Keratinocyte (primary cell): ENCODE data around the gene GRSF1.

Source experiments
- CTCF ChIP-seq, 3 experiments: IDR thresholded peaks in 1 of 3; conservative IDR thresholded peaks in 1 of 3; optimal IDR thresholded peaks in 1 of 3; 2 replicates in 2 of 3; 3 replicates in 1 of 3; pipeline versions ENCODE3 to v1.5.1; 2011; ENCODE audit warnings: low read length in 3 of 3, mild to moderate bottlenecking in 3 of 3, moderate library complexity in 2 of 3, control low read depth in 1 of 3, inconsistent platforms in 1 of 3; ENCODE audit not compliant: insufficient read depth in 2 of 3; ENCODE audit errors: extremely low read depth in 1 of 3
- EZH2 ChIP-seq: IDR thresholded peaks from one replicate; pipeline ENCODE4 v1.6.1; 2012; ENCODE audit warnings: inconsistent platforms, mild to moderate bottlenecking, low read length, moderate library complexity

- TF ChIP-seq CTCF (optimal IDR thresholded peaks at IDR 0.05 in 1 of 3, IDR thresholded peaks at IDR 0.05 in 1 of 3, conservative IDR thresholded peaks at IDR 0.05 in 1 of 3; ENCODE audit: extremely low read depth in 1 of 3, insufficient read depth in 2 of 3, low read length in 3 of 3) (peak in 1 of 3 experiments; percentile 35), EZH2 (no peak)
Measured at GRCh38 chr4:70839589-70840093, at the start of gene GRSF1.
